Urothelium cell line (cell line): ENCODE data around the gene SYCE1.
A peak's percentile ranks its signal among the peaks of the same experiment; 100 is the strongest.
"Not testable (repeated sequence)": the region's sequence is repeated elsewhere in the genome, so short reads cannot be mapped to it uniquely, and the experiment has no call there.

Source experiments
- DNase-seq: peaks from one replicate; pipeline ENCODE4 v3.0.0; 2011; ENCODE audit warnings: low spot score, mixed read lengths
- FAIRE-seq: peaks from 2 replicates; lab custom pipeline; 2011; peaks lifted over from hg19 to GRCh38; lab: Jason Lieb, UNC

Gene SYCE1

GRCh38 chr10:133565441-133566294, at the start of gene SYCE1:
Gene SYCE1, minus strand, starts transcription at chr10:133565583. Its CDS starts 54 bp downstream, at chr10:133565529.
- peak; percentile 85 for DNase-seq
- no peak for FAIRE-seq

- FAIRE-seq, result no peak
- DNase-seq, result no peak
Measured at GRCh38 chr10:133614830-133615580, 49.6 kb upstream of the SYCE1 start.

- DNase-seq, result no peak
- no peak for FAIRE-seq
Measured at GRCh38 chr10:133613699-133614098, 48.3 kb upstream of the SYCE1 start.

- FAIRE-seq (no peak), DNase-seq (no peak)
Measured at GRCh38 chr10:133611079-133611478, 45.7 kb upstream of the SYCE1 start.

- DNase-seq (peak; percentile 10), FAIRE-seq (no peak)
Measured at GRCh38 chr10:133608855-133609254, 43.5 kb upstream of the SYCE1 start.

- DNase-seq, FAIRE-seq: not testable (repeated sequence)
Measured at GRCh38 chr10:133603434-133603833, 38.1 kb upstream of the SYCE1 start.

GRCh38 chr10:133600657-133601056, 35.3 kb upstream of the SYCE1 start:
- FAIRE-seq (no peak), DNase-seq (no peak)

GRCh38 chr10:133599869-133600268, 34.5 kb upstream of the SYCE1 start:
- not testable (repeated sequence) for DNase-seq, FAIRE-seq

GRCh38 chr10:133592716-133593115, 27.3 kb upstream of the SYCE1 start:
- DNase-seq (no peak), FAIRE-seq (no peak)

- DNase-seq, result no peak
- no peak for FAIRE-seq
Measured at GRCh38 chr10:133590970-133591359, 25.6 kb upstream of the SYCE1 start.

GRCh38 chr10:133590226-133590969, 25.0 kb upstream of the SYCE1 start:
- no peak for FAIRE-seq
- no peak for DNase-seq

- not testable (repeated sequence) for FAIRE-seq, DNase-seq
Measured at GRCh38 chr10:133577037-133577436, 11.7 kb upstream of the SYCE1 start.

- FAIRE-seq, result not testable (repeated sequence)
Measured at GRCh38 chr10:133573460-133573859, 8.1 kb upstream of the SYCE1 start.

GRCh38 chr10:133572055-133572454, 6.7 kb upstream of the SYCE1 start:
- FAIRE-seq, DNase-seq: not testable (repeated sequence)

More at GRCh38 chr10:133573460-133573859, 8.1 kb upstream of the SYCE1 start:
- not testable (repeated sequence) for DNase-seq

- FAIRE-seq, DNase-seq: not testable (repeated sequence)
Measured at GRCh38 chr10:133569801-133570200, 4.4 kb upstream of the SYCE1 start.

GRCh38 chr10:133568831-133569527, 3.6 kb upstream of the SYCE1 start:
- FAIRE-seq, DNase-seq: not testable (repeated sequence)

- no peak for FAIRE-seq
- no peak for DNase-seq
Measured at GRCh38 chr10:133568287-133568614, 2.9 kb upstream of the SYCE1 start.

GRCh38 chr10:133567609-133568286, 2.4 kb upstream of the SYCE1 start:
- DNase-seq (no peak), FAIRE-seq (no peak)

- no peak for DNase-seq
- no peak for FAIRE-seq
Measured at GRCh38 chr10:133567119-133567518, 1.7 kb upstream of the SYCE1 start.

- FAIRE-seq (no peak), DNase-seq (no peak)
Measured at GRCh38 chr10:133564816-133565215, 567 bp downstream of the SYCE1 start.
